HG02884 (cell line): Measurements from ENCODE around the gene ZNF765.
"Not testable (repeated sequence)": the region's sequence is repeated elsewhere in the genome, so short reads cannot be mapped to it uniquely, and the experiment has no call there.

Source experiments
- ATAC-seq: cut with Tn5 transposase; IDR thresholded peaks from one replicate; pipeline ENCODE4 v1.9.1; 2021; ENCODE audit warnings: mild to moderate bottlenecking, moderate library complexity; ENCODE audit not compliant: unreplicated experiment

The ZNF765 gene

GRCh38 chr19:53420520-53421315 is 25.8 kb downstream of the ZNF765 start:
- ATAC-seq, result not testable (repeated sequence)

DNA sequence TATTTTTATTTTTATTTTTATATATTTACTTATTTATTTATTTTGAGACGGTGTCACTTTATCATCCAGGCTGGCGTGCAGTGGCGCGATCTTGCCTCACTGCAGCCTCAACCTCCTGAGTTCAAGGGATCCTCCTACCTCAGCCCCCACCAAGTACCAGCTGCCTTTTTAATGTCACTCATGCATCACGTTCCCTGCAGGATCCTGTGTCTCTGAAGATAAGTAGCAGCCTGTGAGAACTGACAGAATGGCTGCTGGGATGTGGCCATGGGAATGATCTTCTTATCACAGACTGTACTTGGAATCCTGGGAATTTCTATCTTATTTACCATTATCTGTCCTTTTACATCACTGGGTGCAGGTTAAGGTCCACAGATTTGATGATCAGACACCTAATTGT is 27.6 kb downstream of the ZNF765 start:
- no peak for ATAC-seq

GRCh38 chr19:53423074-53423473 is 28.1 kb downstream of the ZNF765 start:
- ATAC-seq, result not testable (repeated sequence)

- not testable (repeated sequence) for ATAC-seq
Observed at GRCh38 chr19:53423680-53424079, 28.7 kb downstream of the ZNF765 start.

- ATAC-seq, result no peak
Observed at GRCh38 chr19:53424968-53425597, 30.1 kb downstream of the ZNF765 start.

DNA sequence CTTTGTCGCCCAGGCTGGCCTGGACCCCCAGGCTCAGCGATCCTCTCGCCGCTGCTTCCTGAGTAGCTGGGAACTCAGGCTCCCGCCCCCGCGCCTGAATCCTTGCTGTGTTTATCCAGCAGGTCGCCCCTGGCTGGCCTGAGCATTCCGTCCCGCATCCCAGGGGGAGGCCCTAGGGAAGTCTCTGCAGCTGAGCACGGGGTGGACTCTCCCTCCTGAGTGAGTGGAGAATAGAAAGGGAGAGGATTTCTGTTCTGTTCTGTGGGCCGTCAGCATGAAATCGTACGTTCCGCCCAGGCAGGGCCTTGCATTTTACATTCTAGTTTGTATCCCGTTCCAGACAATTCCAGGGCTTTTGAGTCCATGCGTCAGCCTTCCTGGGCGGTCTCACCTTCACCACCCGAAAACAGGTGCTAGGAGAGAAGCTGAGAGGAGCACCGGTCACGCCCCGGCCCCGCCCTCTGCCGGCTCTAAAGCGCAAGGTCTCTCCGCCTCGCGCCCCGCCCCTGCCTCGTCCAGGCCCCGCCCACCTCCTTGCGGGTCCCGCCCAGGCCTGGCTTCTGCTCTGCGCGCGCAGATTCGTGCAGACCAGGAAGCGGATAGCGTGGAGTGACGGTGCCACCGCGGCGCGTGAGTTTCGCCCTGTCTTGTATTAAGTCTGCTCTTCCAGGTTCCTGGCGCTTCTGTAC is 36.6 kb downstream of the ZNF765 start, which contains the start of gene ZNF761:
ZNF761 (plus strand) TSS at position 586 of the 689 bp plus-strand sequence. CDS start 15,285 bp downstream, outside the sequence.
- peak; percentile 93 for ATAC-seq

DNA sequence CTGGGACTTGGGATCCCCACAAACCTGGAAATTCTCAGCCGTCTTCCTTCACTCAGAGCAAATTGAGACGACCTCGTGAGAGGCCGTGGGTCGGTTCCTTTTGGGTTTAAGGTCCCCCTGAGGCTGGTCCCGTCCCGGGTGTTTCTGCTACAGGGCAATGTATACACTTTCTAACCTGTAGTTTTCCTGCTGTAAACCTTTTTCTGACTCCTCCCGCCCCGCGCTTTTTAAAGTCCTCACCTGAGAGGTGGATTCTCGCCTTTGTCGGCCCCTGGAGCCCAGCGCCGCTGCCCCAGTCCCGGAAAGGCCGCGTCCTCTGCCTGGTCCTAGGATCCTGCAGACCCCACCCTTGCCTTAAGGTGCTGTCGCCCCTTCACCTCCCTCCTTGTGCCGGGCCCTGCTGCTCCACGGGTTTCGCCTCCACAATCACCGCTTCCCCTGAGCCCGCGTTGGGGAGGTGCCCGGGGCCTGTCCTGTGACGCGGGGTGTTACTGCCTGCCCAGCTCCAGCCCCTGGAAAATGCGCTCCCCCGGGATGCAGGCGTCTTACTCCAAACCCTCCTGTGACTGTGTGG is 37.2 kb downstream of the ZNF765 start:
- peak; percentile 31 for ATAC-seq

DNA sequence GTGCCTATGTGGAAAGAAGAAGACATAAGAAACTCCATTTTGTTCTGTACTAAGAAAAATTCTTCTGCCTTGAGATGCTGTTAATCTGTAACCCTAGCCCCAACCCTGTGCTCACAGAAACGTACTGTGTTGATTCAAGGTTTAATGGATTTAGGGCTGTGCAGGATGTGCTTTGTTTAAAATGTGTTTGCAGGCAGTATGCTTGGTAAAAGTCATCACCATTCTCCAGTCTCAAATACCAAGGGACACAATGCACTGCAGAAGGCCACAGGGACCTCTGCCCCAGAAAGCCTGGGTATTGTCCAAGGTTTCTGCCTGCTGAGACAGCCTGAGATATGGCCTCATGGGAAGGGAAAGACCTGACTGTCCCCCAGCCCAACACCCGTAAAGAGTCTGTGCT is 48.9 kb downstream of the ZNF765 start:
- not testable (repeated sequence) for ATAC-seq

DNA sequence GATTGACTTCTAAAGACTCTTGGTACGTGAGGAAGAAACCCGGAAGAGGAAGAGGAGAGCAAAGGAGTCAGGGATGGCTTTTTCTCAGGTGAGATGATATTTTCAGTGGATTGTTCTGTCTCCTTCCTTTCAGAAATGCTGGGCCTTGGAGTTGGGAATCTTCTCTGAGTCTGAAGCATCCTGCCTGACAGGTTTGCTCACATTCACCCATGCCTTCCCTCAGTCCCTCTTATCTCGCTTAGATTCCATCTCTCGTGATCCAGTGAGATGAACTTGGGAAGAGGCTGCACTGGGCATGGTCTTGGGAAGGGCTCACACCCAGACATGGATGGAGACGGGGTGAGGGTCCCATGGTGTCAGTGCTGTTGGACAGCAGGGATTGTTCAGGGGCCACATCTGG is 52.2 kb downstream of the ZNF765 start:
- ATAC-seq, result not testable (repeated sequence)

- no peak for ATAC-seq
Observed at GRCh38 chr19:53455828-53456227, 60.9 kb downstream of the ZNF765 start.

DNA sequence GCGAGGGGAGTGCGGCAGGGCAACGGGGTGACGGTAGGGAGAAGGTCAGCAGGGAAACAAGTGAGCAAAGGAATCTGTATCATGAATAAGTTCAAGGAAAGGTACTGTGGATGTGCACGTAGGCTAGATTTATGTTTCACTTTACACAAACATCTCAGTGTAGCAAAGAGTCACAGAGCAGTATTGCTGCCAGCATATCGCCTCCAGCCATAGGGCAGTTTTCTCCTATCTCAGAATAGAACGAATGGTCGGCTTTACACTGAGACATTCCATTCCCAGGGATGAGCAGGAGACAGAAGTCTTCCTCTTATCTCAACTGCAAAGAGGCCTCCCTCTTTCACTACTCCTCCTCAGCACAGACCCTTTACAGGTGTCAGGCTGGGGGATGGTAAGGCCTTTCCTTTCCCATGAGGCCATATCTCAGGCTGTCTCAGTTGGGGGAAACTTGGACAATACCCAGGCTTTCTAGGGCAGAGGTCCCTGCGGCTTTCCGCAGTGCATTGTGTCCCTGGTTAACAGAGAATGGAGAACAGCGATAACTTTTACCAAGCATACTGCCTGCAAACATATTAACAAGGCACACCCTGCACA is 65.3 kb downstream of the ZNF765 start:
- not testable (repeated sequence) for ATAC-seq

GRCh38 chr19:53461866-53462265 is 66.9 kb downstream of the ZNF765 start:
- ATAC-seq, result no peak

DNA sequence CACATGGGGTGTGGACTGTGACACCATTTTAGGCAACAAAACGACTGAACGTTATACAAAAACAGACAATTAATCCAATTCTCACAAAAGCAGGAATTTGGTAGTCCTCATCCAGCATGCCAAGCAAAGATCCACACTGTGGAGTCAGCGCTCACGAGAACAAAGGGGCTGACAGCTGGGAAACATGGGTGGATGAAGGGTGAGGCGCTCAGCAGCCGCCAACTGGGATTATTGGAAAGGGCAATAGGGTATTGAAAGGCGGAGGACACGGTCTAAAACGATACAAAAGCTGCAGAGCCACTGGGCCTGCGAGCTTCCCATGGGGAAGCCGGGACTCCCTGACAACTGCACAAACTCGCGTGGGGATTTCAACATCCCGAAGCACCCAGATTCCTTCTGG is 67.9 kb downstream of the ZNF765 start:
- ATAC-seq, result no peak

DNA sequence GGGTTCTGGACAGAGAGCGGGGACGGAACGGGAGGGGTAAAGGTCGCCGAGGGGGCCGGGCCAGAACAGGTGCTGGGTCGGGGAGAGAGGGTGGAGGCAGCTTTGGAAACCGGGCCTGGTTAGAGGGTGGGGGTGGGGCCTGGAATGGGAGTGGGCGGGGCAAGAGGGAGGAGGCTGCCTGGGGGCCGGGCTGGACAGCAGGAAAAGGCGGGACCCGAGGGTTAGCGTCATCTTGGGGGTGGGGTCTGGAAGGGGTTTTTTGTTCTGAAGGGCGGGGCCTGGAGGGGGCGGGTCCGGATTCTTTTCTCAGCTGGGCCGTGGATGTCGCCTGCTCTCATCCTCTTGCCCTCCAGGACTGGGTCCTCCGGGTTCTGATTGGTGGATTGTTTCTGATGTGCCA is 68.3 kb downstream of the ZNF765 start:
- ATAC-seq, result no peak

- no peak for ATAC-seq
Observed at GRCh38 chr19:53466726-53467484, 72.0 kb downstream of the ZNF765 start.

DNA sequence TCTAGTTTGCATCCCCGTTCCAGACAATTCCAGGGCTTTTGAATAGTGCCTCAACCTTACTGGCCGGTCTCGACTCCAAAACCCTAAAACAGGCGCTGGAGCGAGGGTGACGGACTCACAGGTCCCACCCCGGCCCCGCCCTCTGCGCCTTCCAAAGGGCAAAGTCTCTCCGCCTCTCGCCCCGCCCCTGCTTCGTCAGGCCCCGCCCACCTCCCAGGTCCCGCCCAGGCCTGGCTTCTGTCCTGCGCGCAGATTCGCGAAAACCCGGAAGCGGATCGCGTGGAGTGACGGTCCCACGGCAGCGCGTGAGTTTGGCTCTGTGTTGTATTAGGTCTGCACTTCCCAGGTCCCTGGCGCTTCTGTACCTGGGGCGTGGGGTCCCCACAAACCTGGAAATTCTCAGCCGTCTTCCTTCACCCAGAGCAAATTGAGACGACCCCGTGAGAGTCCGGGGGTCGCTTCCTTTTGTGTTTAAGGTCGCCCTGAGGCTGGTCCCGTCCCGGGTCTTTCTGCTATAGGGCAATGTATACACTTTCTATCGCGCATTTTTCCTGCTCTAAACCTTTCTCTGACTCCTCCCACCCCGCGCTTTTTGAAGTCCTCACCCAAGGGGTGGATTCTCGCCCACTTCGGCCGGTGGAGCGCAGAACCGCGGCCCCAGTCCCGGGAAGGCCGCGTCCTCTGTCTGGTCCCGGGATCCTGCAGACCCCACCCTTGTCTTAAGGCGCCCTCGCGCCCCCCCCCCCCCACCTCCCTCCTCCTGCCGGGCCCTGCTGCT is 72.7 kb downstream of the ZNF765 start, which contains the start of gene ZNF813:
ZNF813 (plus strand) TSS at position 249 of the 778 bp plus-strand sequence. CDS start 16,090 bp downstream, outside the sequence.
- ATAC-seq, result peak; percentile 75

- ATAC-seq, result not testable (repeated sequence)
Observed at GRCh38 chr19:53468628-53469027, 73.7 kb downstream of the ZNF765 start.

GRCh38 chr19:53471916-53472315 is 77.0 kb downstream of the ZNF765 start:
- ATAC-seq, result no peak

DNA sequence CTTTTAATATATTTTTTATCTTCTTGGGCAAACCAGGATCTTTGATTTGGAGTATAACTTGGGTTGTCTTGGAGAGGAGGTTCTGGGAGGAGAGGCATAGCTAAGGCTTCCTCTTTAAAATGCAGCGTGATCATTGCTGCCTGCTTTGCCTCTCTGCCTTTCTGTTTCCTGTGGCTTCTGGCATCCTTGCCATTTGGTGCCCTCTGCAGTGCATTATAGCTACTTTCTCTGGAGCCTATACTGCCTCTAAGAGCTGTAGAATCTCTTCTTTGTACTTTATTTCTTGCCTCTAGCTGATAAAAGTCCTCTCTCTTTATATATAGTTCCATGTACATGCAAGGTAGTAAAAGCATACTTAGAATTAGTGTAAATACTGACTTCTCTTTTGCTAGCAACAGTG is 79.9 kb downstream of the ZNF765 start:
- not testable (repeated sequence) for ATAC-seq
